Uterus (tissue), 2 donors: ENCODE results near the gene FBLN5.

ENCODE experiments used
- POLR2A ChIP-seq, 2 donors: fragments of 450-650 bp; IDR thresholded peaks; one replicate each; pipeline ENCODE4 v1.6.1; 2016; ENCODE audit warnings: antibody characterized with exemption in 2 of 2, mild to moderate bottlenecking in 1 of 2, moderate library complexity in 1 of 2
- TF ChIP-seq, protein P1 (sequence below), 4 experiments: fragments of 200-600 bp in 2 of 4; fragments of 450-650 bp in 2 of 4; sonication (generic) in 2 of 4; IDR thresholded peaks; one replicate each; pipeline ENCODE4 v1.5.1; 2016 to 2019; ENCODE audit warnings: antibody characterized with exemption in 4 of 4, mild to moderate bottlenecking in 2 of 4, moderate library complexity in 1 of 4

DNA sequence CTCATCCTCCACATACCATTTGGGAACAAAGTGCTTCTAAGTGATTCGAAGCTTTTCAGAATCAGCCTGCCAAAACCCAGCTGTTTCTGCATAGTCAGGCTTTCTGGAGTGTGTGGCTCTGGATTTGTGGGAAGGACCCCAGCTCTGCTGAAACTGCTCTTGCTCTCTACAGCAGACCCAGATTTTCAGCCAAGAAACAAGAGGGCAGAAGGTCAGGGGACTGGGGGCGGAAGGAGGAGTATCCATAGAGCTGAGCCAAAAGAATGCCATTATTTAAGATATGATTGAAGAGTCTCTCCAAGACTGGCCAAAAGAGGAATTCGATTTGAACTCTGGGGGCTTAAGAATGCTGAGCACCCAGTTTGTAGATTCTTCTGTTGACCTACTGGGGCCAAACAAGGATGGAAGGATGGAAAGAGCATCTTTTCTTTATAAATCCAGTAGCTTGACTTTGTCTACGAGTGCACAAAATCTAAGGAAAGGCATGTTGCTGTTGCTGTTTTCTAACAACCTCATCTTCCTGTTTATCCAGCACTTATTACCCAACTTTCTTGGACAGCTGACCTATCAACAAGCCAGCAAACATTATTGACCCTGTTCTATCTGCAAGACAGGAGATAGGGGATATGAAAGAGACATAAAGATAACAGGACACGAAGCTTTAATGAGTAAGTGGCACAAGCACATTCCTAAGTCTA is 29.2 kb downstream of the FBLN5 start:
- no peak for TF ChIP-seq POLR2A (IDR thresholded peaks at IDR 0.05)
- TF ChIP-seq, protein P1, sequence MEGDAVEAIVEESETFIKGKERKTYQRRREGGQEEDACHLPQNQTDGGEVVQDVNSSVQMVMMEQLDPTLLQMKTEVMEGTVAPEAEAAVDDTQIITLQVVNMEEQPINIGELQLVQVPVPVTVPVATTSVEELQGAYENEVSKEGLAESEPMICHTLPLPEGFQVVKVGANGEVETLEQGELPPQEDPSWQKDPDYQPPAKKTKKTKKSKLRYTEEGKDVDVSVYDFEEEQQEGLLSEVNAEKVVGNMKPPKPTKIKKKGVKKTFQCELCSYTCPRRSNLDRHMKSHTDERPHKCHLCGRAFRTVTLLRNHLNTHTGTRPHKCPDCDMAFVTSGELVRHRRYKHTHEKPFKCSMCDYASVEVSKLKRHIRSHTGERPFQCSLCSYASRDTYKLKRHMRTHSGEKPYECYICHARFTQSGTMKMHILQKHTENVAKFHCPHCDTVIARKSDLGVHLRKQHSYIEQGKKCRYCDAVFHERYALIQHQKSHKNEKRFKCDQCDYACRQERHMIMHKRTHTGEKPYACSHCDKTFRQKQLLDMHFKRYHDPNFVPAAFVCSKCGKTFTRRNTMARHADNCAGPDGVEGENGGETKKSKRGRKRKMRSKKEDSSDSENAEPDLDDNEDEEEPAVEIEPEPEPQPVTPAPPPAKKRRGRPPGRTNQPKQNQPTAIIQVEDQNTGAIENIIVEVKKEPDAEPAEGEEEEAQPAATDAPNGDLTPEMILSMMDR (IDR thresholded peaks at IDR 0.05): no peak
